GM23338 (cell line): ENCODE results near the gene TMX2.

Source experiments
- CREB1 ChIP-seq: fragments of 250-450 bp; sonication (Bioruptor Pico); IDR thresholded peaks from 2 replicates; pipeline ENCODE4 v1.5.0; 2020; ENCODE audit warnings: low read depth, mild to moderate bottlenecking, moderate library complexity
- CTCF ChIP-seq, 2 experiments: fragments of 200-600 bp in 1 of 2; sonication (generic) in 1 of 2; conservative IDR thresholded peaks; 2 replicates each; pipeline versions ENCODE4 v1.5.1 to v1.6.1; 2016 to 2017; ENCODE audit warnings: antibody characterized with exemption in 2 of 2, low read depth in 2 of 2, mild to moderate bottlenecking in 2 of 2, moderate library complexity in 1 of 2
- ETS1 ChIP-seq: IDR thresholded peaks from 2 replicates; pipeline ENCODE4 v1.6.1; 2016; ENCODE audit warnings: antibody characterized with exemption
- EZH2 ChIP-seq: fragments of 200-600 bp; sonication (generic); IDR thresholded peaks from one replicate; pipeline ENCODE4 v1.8.0; 2017; ENCODE audit warnings: antibody characterized with exemption, mild to moderate bottlenecking, low read depth; ENCODE audit not compliant: unreplicated experiment
- EZH2phosphoT487 ChIP-seq: fragments of 200-600 bp; sonication (generic); IDR thresholded peaks from one replicate; pipeline ENCODE4 v1.8.1; 2018; ENCODE audit warnings: antibody characterized with exemption; ENCODE audit not compliant: unreplicated experiment
- NANOG ChIP-seq: IDR thresholded peaks from 2 replicates; pipeline ENCODE4 v1.6.1; 2016; ENCODE audit warnings: antibody characterized with exemption, borderline replicate concordance
- POLR2AphosphoS5 ChIP-seq: IDR thresholded peaks from 2 replicates; pipeline ENCODE4 v1.6.1; 2016; ENCODE audit warnings: antibody characterized with exemption, low read depth
- REST ChIP-seq: IDR thresholded peaks from one replicate; pipeline ENCODE4 v1.6.1; 2018; ENCODE audit warnings: antibody characterized with exemption; ENCODE audit not compliant: unreplicated experiment
- STAT1 ChIP-seq: IDR thresholded peaks from one replicate; pipeline ENCODE4 v1.6.1; 2016; ENCODE audit warnings: antibody characterized with exemption; ENCODE audit not compliant: unreplicated experiment
- ZNF114 ChIP-seq: fragments of 250-450 bp; sonication (Bioruptor Pico); IDR thresholded peaks from 2 replicates; pipeline ENCODE4 v1.5.0; 2020; ENCODE audit warnings: mild to moderate bottlenecking, moderate library complexity
- ZNF331 ChIP-seq: fragments of 250-450 bp; sonication (Bioruptor Pico); IDR thresholded peaks from 2 replicates; pipeline ENCODE4 v1.5.0; 2020; ENCODE audit warnings: low read depth, mild to moderate bottlenecking, moderate library complexity

GRCh38 chr11:57667736-57668433, 44.5 kb upstream of the TMX2 start, which contains the start of gene ZDHHC5:
- TF ChIP-seq CTCF (conservative IDR thresholded peaks at IDR 0.05; ENCODE audit: low read depth in 2 of 2): peak in 1 of 2 experiments; percentile 10; a peak in 2 of 4 replicates
- no peak for TF ChIP-seq EZH2
- no peak for TF ChIP-seq REST
- no peak; the same call in 1 of the 2 replicates for TF ChIP-seq ETS1
- TF ChIP-seq POLR2AphosphoS5: peak; percentile 58; the same call in 1 of the 2 replicates
- no peak for TF ChIP-seq ZNF331
- TF ChIP-seq CREB1 (CRISPR knock-in tag): 0 out of 2 replicates have a peak, but pooled peaks have one; percentile 7
- no peak for TF ChIP-seq EZH2phosphoT487
- TF ChIP-seq STAT1: no peak
- no peak for TF ChIP-seq NANOG
- TF ChIP-seq ZNF114 (CRISPR knock-in tag): no peak
